T-cell (primary cell): Measurements from ENCODE around the gene SPATS2. TPM values are rescaled to one million over a fixed set of nuclear protein-coding genes. Genes with fewer than 3 reads are reported as not detected.

Source experiments
- ATAC-seq, 4 experiments: fragments of 200-7000 bp in 3 of 4; fragments of 150-1000 bp in 1 of 4; cut with Tn5 transposase; replicated peaks in 1 of 4; 1 replicate in 3 of 4; 2 replicates in 1 of 4; pipeline ENCODE4 v1.10.0; 2021; ENCODE audit warnings: moderate library complexity in 3 of 4, mild to moderate bottlenecking in 2 of 4, moderate number of reproducible peaks in 1 of 4
- CTCF ChIA-PET, 2 donors: fragments of 300-600 bp; sonication (Branson Sonifier 250); formaldehyde crosslinking; loops; one replicate each; lab custom pipeline; 2022; ENCODE audit warnings: antibody characterized with exemption in 2 of 2; lab: Charles Lee
- POLR2A ChIA-PET, 2 donors: fragments of 300-600 bp; sonication (Branson Sonifier 250); formaldehyde crosslinking; loops; one replicate each; lab custom pipeline; 2022; ENCODE audit warnings: antibody characterized with exemption in 2 of 2; lab: Charles Lee
- DNase-seq, 35 experiments: peaks; one replicate each; pipeline versions ENCODE4 v3.0.0 to v3.0.0-alpha.2; 2013 to 2023
- H3K27ac ChIP-seq: one replicate; pipeline ENCODE4 v1.5.1; 2013; ENCODE audit warnings: low read length
- H3K27me3 ChIP-seq, 2 experiments: replicated peaks in 1 of 2; 1 replicate in 1 of 2; 2 replicates in 1 of 2; pipeline versions ENCODE4 v1.6.1 to v1.7.0; 2013; ENCODE audit warnings: low read length in 1 of 2, mixed read lengths in 1 of 2; ENCODE audit not compliant: control insufficient read depth in 2 of 2, insufficient read depth in 2 of 2; ENCODE audit errors: extremely low read depth in 1 of 2
- H3K36me3 ChIP-seq, 2 donors: 1 replicate in 1 of 2; 2 replicates in 1 of 2; pipeline versions ENCODE4 v1.6.1 to v1.7.0; 2013; ENCODE audit warnings: low read length in 1 of 2; ENCODE audit not compliant: control insufficient read depth in 2 of 2, insufficient read depth in 1 of 2; ENCODE audit errors: extremely low read depth in 1 of 2
- H3K4me1 ChIP-seq, 2 experiments: 1 replicate in 1 of 2; 2 replicates in 1 of 2; pipeline versions ENCODE4 v1.6.1 to v1.7.0; 2013; ENCODE audit warnings: low read length in 2 of 2, mixed read lengths in 1 of 2; ENCODE audit not compliant: insufficient read depth in 2 of 2, control insufficient read depth in 1 of 2; ENCODE audit errors: extremely low read depth in 1 of 2
- H3K4me3 ChIP-seq, 2 donors: 1 replicate in 1 of 2; 2 replicates in 1 of 2; pipeline versions ENCODE4 v1.5.1 to v1.7.0; 2013; ENCODE audit warnings: mild to moderate bottlenecking in 2 of 2, low read length in 1 of 2, moderate library complexity in 1 of 2; ENCODE audit not compliant: control insufficient read depth in 1 of 2; ENCODE audit errors: extremely low read depth in 1 of 2
- H3K9me3 ChIP-seq: 2 replicates; pipeline ENCODE4 v1.7.0; 2013
- H3K27ac Mint-ChIP-seq, 2 donors: one replicate each; pipeline ENCODE4 v1.8.0; 2020 to 2021; ENCODE audit warnings: mild to moderate bottlenecking in 2 of 2, mixed read lengths in 2 of 2
- H3K27me3 Mint-ChIP-seq, 2 donors: one replicate each; pipeline ENCODE4 v1.8.0; 2021 to 2022; ENCODE audit warnings: mixed read lengths in 2 of 2
- H3K36me3 Mint-ChIP-seq: one replicate; pipeline ENCODE4 v1.8.0; 2021; ENCODE audit warnings: mixed read lengths
- H3K4me1 Mint-ChIP-seq, 3 donors: one replicate each; pipeline ENCODE4 v1.8.0; 2020 to 2022; ENCODE audit warnings: mixed read lengths in 3 of 3, mild to moderate bottlenecking in 1 of 3
- H3K4me3 Mint-ChIP-seq, 3 donors: one replicate each; pipeline ENCODE4 v1.8.0; 2020 to 2022; ENCODE audit warnings: mild to moderate bottlenecking in 3 of 3, mixed read lengths in 3 of 3, moderate library complexity in 3 of 3
- H3K9me3 Mint-ChIP-seq, 3 donors: one replicate each; pipeline ENCODE4 v1.8.0; 2020 to 2022; ENCODE audit warnings: mixed read lengths in 3 of 3
- WGBS: methylation state at CpG from one replicate; pipeline ENCODE4 v1.1.5; 2013; ENCODE audit warnings: missing lambda C conversion rate; ENCODE audit not compliant: insufficient coverage; 5-methylcytosine and 5-hydroxymethylcytosine counted together
- total RNA-seq, 35 experiments: library from RNA in 6 of 35; stranded (reverse) in 6 of 35; fragments of 120-200 nt in 1 of 35; gene quantifications; one replicate each; pipeline versions ENCODE4 v1.2.1 to v1.2.4 and lab custom pipeline; 2013 to 2026

Gene SPATS2
- total RNA-seq, 5 donors from 2014 or later (not counting 1 experiment from before 2014, with no cell fraction given), result 5.4 to 11.4 (median 7.4) TPM

DNA sequence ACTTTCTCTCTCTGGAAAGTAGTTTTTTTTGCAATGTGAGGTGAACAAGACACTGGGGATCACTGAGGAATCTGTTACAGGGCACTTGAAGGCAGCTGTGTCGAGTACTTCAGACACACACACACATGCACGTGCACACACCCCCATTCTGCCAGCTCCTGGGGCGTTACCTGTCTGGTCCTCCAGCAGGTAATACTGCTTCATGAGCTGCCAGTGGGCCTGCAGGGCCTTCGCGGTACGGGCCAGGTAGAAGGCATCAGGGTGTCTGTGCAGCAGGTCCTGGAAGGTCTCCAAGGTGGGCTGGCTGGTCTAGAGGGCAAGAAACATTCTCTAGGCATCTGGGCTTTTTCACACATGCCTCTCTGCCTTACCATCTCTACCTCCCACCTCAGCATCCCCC, 195.6 kb downstream of the SPATS2 start:
- H3K27me3 ChIP-seq, result no peaks in the 10 kb centered on the region
- Mint-ChIP-seq H3K9me3 (no peaks in the 10 kb centered on the region), H3K4me3 (no peak overlapping the region), H3K27me3 (no peaks in the 10 kb centered on the region), H3K27ac (no peak overlapping the region), H3K4me1 (peaks cover 30 to 48% (median 38%) of the 10 kb centered on the region in 3 donors), H3K36me3 (peaks cover 36% of the 10 kb centered on the region)
- ChIA-PET POLR2A (no interaction called here), CTCF (interaction anchor here in 1 of 2 donors (0.6 to 1.0 kb wide), 2 partner anchors 8 to 205 kb away, joined by 3 to 4 read pairs; no protein-coding TSS in a partner anchor)
- peaks cover 13 to 45% of the 10 kb centered on the region in 2 experiments for H3K4me1 ChIP-seq
- ATAC-seq, result no peak
- no peak for DNase-seq
- H3K4me3 ChIP-seq, result no peak overlapping the region
- WGBS, result 100% methylated on average over 4 of the region's 6 CpGs
- no peaks in the 10 kb centered on the region for H3K9me3 ChIP-seq
- H3K27ac ChIP-seq, result no peak overlapping the region
- H3K36me3 ChIP-seq, result peaks cover 25 to 71% of the 10 kb centered on the region in 2 donors

DNA sequence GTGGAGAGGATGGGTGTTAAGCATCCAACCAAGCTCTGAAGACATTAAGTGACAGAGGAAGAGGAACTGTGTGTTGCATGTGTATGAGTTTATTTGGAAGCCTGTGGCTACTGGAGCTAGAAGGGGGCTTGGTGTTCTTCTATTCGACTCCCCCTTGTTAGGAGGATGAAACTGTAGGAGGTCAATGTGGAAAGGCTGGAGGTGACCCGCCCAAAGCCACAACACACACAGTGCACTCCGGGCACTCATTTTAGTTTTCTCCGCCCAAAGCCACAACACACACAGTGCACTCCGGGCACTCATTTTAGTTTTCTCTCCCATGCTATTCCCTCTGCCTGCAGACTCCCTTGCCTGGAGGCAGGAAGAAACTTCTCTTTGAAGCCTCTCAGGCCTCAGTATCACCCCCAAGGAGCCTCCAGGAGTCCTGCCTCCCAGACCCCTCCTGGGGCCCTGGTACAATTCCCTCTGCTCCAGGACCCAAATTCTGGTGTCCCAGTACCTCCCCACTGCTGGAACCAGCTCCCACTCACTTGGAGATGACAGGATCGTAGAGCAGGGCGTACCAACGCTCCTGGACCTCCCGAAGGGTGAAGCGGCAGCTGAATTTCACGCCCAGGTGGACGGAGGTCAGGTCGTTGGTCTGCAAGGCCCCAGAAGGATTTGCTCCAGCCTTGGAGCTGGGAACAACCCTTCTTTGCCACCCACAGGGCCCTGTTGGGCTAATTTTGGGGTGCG, 196.9 kb downstream of the SPATS2 start:
- H3K36me3 Mint-ChIP-seq, result peaks cover 30% of the 10 kb centered on the region
- Histone ChIP-seq H3K36me3 (peaks cover 23 to 59% of the 10 kb centered on the region in 2 donors), H3K27ac (no peak overlapping the region), H3K9me3 (no peaks in the 10 kb centered on the region), H3K4me3 (no peak overlapping the region), H3K27me3 (no peaks in the 10 kb centered on the region), H3K4me1 (peaks cover 16 to 53% of the 10 kb centered on the region in 2 experiments)
- no peaks in the 10 kb centered on the region for H3K9me3 Mint-ChIP-seq
- 86% methylated on average over 11 of the region's 14 CpGs for WGBS
- POLR2A ChIA-PET, result interaction anchor here in 1 of 2 donors (0.8 kb wide), 1 partner anchor 385 kb away, joined by 3 read pairs; no protein-coding TSS in a partner anchor
- CTCF ChIA-PET, result no interaction called here
- no peaks in the 10 kb centered on the region for H3K27me3 Mint-ChIP-seq
- no peak for DNase-seq
- H3K4me1 Mint-ChIP-seq, result peaks cover 43 to 60% (median 46%) of the 10 kb centered on the region in 3 donors
- no peak for ATAC-seq
- H3K27ac Mint-ChIP-seq, result peak overlapping the region; percentile 46 to 52
- peak overlapping the region in 1 of 3 donors; percentile 7 for H3K4me3 Mint-ChIP-seq

GRCh38 chr12:49564686-49565405, 197.6 kb downstream of the SPATS2 start:
- peaks cover 26% of the 10 kb centered on the region for H3K36me3 Mint-ChIP-seq
- POLR2A ChIA-PET, result no interaction called here
- no peak for ATAC-seq

GRCh38 chr12:49565406-49566265, 198.4 kb downstream of the SPATS2 start:
- Mint-ChIP-seq H3K4me1 (peaks cover 46 to 63% (median 49%) of the 10 kb centered on the region in 3 donors), H3K9me3 (no peaks in the 10 kb centered on the region), H3K27me3 (no peaks in the 10 kb centered on the region), H3K4me3 (peak overlapping the region in 2 of 3 donors; percentile 6 to 100), H3K27ac (peak overlapping the region; percentile 27 to 34), H3K36me3 (peaks cover 22% of the 10 kb centered on the region)
- ChIA-PET CTCF (interaction anchor here (0.7 kb wide), 2 partner anchors 15 to 259 kb away, joined by 4 read pairs; no protein-coding TSS in a partner anchor), POLR2A (no interaction called here)
- ATAC-seq (no peak), DNase-seq (no peak)
- no peaks in the 10 kb centered on the region for H3K9me3 ChIP-seq
- no peak overlapping the region for H3K4me3 ChIP-seq
- WGBS, result 86% methylated on average over 7 of the region's 12 CpGs
- no peak overlapping the region for H3K27ac ChIP-seq
- peaks cover 14 to 43% of the 10 kb centered on the region in 2 donors for H3K36me3 ChIP-seq
- H3K27me3 ChIP-seq, result no peaks in the 10 kb centered on the region
- peaks cover 16 to 58% of the 10 kb centered on the region in 2 experiments for H3K4me1 ChIP-seq

More at GRCh38 chr12:49564686-49565405, 197.6 kb downstream of the SPATS2 start:
- Histone ChIP-seq H3K9me3 (no peaks in the 10 kb centered on the region), H3K36me3 (peaks cover 16 to 51% of the 10 kb centered on the region in 2 donors), H3K4me3 (no peak overlapping the region), H3K27ac (no peak overlapping the region), H3K4me1 (peaks cover 16 to 59% of the 10 kb centered on the region in 2 experiments), H3K27me3 (no peaks in the 10 kb centered on the region)
- no peak for DNase-seq
- H3K4me1 Mint-ChIP-seq, result peaks cover 44 to 60% (median 46%) of the 10 kb centered on the region in 3 donors
- no peaks in the 10 kb centered on the region for H3K27me3 Mint-ChIP-seq
- H3K4me3 Mint-ChIP-seq, result peak overlapping the region in 2 of 3 donors; percentile 1 to 100
- peak overlapping the region; percentile 39 for H3K27ac Mint-ChIP-seq
- WGBS, result 51% methylated on average over 5 of the region's 8 CpGs
- CTCF ChIA-PET, result interaction anchor here in 1 of 2 donors (0.7 kb wide), 1 partner anchor 14 kb away, joined by 4 read pairs; no protein-coding TSS in a partner anchor
- no peaks in the 10 kb centered on the region for H3K9me3 Mint-ChIP-seq

DNA sequence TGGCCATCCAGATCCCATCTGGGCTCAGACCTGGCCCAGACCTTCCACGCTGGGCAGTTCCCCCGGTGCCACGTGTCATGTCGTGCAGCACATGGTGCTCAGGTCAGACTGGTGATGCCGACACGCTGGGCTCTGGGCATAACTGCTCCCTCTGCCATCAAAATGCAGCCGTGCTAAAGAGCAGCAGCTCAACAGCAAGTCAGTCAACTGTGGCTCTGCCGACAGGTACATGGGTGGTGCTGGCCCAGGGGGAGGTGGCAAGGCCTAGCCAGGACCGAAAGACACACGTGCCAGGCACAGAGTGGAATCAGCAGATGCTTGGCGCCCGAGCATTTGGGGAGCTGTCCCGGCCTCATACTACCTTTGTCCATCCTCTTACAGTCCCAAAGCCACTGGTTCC, 199.1 kb downstream of the SPATS2 start:
- no peak overlapping the region for H3K4me3 ChIP-seq
- 92% methylated on average over 10 of the region's 13 CpGs for whole genome bisulfite sequencing

More for the DNA sequence above, 199.1 kb downstream of the SPATS2 start:
- peaks cover 50 to 67% (median 52%) of the 10 kb centered on the region in 3 donors for H3K4me1 Mint-ChIP-seq
- Histone ChIP-seq H3K4me1 (peaks cover 16 to 51% of the 10 kb centered on the region in 2 experiments), H3K9me3 (no peaks in the 10 kb centered on the region), H3K27ac (no peak overlapping the region), H3K36me3 (peaks cover 11 to 36% of the 10 kb centered on the region in 2 donors), H3K27me3 (no peaks in the 10 kb centered on the region)
- H3K9me3 Mint-ChIP-seq, result no peaks in the 10 kb centered on the region
- ATAC-seq, result no peak
- DNase-seq, result no peak
- H3K27me3 Mint-ChIP-seq, result no peaks in the 10 kb centered on the region
- H3K27ac Mint-ChIP-seq, result no peak overlapping the region
- peak overlapping the region in 2 of 3 donors; percentile 98 to 100 for H3K4me3 Mint-ChIP-seq
- peaks cover 19% of the 10 kb centered on the region for H3K36me3 Mint-ChIP-seq
- POLR2A ChIA-PET, result interaction anchor here in 1 of 2 donors (0.9 kb wide), 1 partner anchor 9 kb away, joined by 3 read pairs; no protein-coding TSS in a partner anchor
- CTCF ChIA-PET, result interaction anchor here in 1 of 2 donors (0.7 kb wide), 1 partner anchor 260 kb away, joined by 4 read pairs; no protein-coding TSS in a partner anchor
